MM.1S (cell line): ENCODE results near the gene HS3ST6.
"Not testable (repeated sequence)": the region's sequence is repeated elsewhere in the genome, so short reads cannot be mapped to it uniquely, and the experiment has no call there.

Experiments used
- CTCF ChIP-seq: fragments of 300-600 bp; sonication (generic); IDR thresholded peaks from 2 replicates; pipeline ENCODE4 v1.5.1; 2016; ENCODE audit warnings: antibody characterized with exemption, low read length, mixed read lengths
- EZH2 ChIP-seq: fragments of 300-600 bp; sonication (generic); optimal IDR thresholded peaks from 2 replicates; pipeline ENCODE3; 2017; ENCODE audit warnings: low read depth, mild to moderate bottlenecking, antibody characterized with exemption, low read length, mixed read lengths
- EZH2phosphoT487 ChIP-seq: fragments of 300-600 bp; sonication (generic); IDR thresholded peaks from 2 replicates; pipeline ENCODE4 v1.6.1; 2018; ENCODE audit warnings: antibody characterized with exemption, low read length

- not testable (repeated sequence) for TF ChIP-seq EZH2, CTCF, EZH2phosphoT487
These were observed 39.9 kb upstream of the HS3ST6 start for GRCh38 chr16:1958143-1958491.
